GM18951 (cell line): Measurements from ENCODE around the gene PRPS1.
A peak's percentile ranks its signal among the peaks of the same experiment; 100 is the strongest.
"Not testable (repeated sequence)": the region's sequence is repeated elsewhere in the genome, so short reads cannot be mapped to it uniquely, and the experiment has no call there.

Experiments
- POLR2A ChIP-seq: IDR thresholded peaks from 4 replicates; pipeline ENCODE4 v1.6.1; 2011; ENCODE audit warnings: mild to moderate bottlenecking; ENCODE audit not compliant: insufficient read length, insufficient read depth; ENCODE audit errors: extremely low read depth
- in situ Hi-C: fragments of 300-500 bp; cut with MboI; formaldehyde crosslinking; loops from one replicate; pipeline ENCODE4 v1.12.0; 2022; ENCODE audit warnings: low sequenced_read_pairs, mixed read lengths, inconsistent platforms; ENCODE audit not compliant: unreplicated experiment

Gene PRPS1

GRCh38 chrX:107674480-107675364, 46.4 kb downstream of the PRPS1 start:
- no peak for TF ChIP-seq POLR2A
- in situ Hi-C loops, result loop anchor here (10.0 kb wide), 1 partner anchor 50 kb away; no protein-coding TSS in a partner anchor

- TF ChIP-seq POLR2A, result no peak
- in situ Hi-C loops, result loop anchor here (10.0 kb wide), 1 partner anchor 49 kb away; no protein-coding TSS in a partner anchor
Observed at GRCh38 chrX:107675365-107675654, 47.0 kb downstream of the PRPS1 start.

GRCh38 chrX:107675823-107676555, 47.7 kb downstream of the PRPS1 start:
- in situ Hi-C loops, result loop anchor here (10.0 kb wide), 1 partner anchor 49 kb away; no protein-coding TSS in a partner anchor
- no peak for TF ChIP-seq POLR2A

- in situ Hi-C loops, result loop anchor here (10.0 kb wide), 1 partner anchor 48 kb away; no protein-coding TSS in a partner anchor
- peak; percentile 55 for TF ChIP-seq POLR2A
Observed at GRCh38 chrX:107676559-107677378, 48.5 kb downstream of the PRPS1 start.

GRCh38 chrX:107677501-107677901, 49.2 kb downstream of the PRPS1 start:
- in situ Hi-C loops, result loop anchor here (10.0 kb wide), 1 partner anchor 47 kb away; no protein-coding TSS in a partner anchor

GRCh38 chrX:107677909-107678308, 49.6 kb downstream of the PRPS1 start:
- in situ Hi-C loops, result loop anchor here (10.0 kb wide), 1 partner anchor 47 kb away; no protein-coding TSS in a partner anchor
- no peak for TF ChIP-seq POLR2A

More at GRCh38 chrX:107677501-107677901, 49.2 kb downstream of the PRPS1 start:
- TF ChIP-seq POLR2A, result no peak

- in situ Hi-C loops, result loop anchor here (10.0 kb wide), 1 partner anchor 46 kb away; no protein-coding TSS in a partner anchor
- no peak for TF ChIP-seq POLR2A
Observed at GRCh38 chrX:107678957-107679740, 50.8 kb downstream of the PRPS1 start.

GRCh38 chrX:107682256-107682655, 53.9 kb downstream of the PRPS1 start:
- no peak for TF ChIP-seq POLR2A
- in situ Hi-C loops, result no loop called here

- in situ Hi-C loops, result no loop called here
Observed at GRCh38 chrX:107683124-107683895, 55.0 kb downstream of the PRPS1 start.

GRCh38 chrX:107683931-107684330, 55.6 kb downstream of the PRPS1 start:
- in situ Hi-C loops, result no loop called here
- TF ChIP-seq POLR2A, result no peak

More at GRCh38 chrX:107683124-107683895, 55.0 kb downstream of the PRPS1 start:
- no peak for TF ChIP-seq POLR2A

GRCh38 chrX:107684956-107685385, 56.7 kb downstream of the PRPS1 start:
- in situ Hi-C loops, result no loop called here
- TF ChIP-seq POLR2A, result no peak

- in situ Hi-C loops, result not testable (repeated sequence)
Observed at GRCh38 chrX:107685586-107685985, 57.3 kb downstream of the PRPS1 start.

GRCh38 chrX:107686026-107686425, 57.7 kb downstream of the PRPS1 start:
- TF ChIP-seq POLR2A, result no peak
- in situ Hi-C loops, result no loop called here
